Activated CD4-positive, alpha-beta T cell treated with anti-CD3 and anti-CD28 coated beads, Interleukin-2, amount 10 ng/mL, durations not matched to agents 7 days and 5 days (primary cell): Measurements from ENCODE around the gene OR52A5. TPM values are rescaled to one million over a fixed set of nuclear protein-coding genes. Genes with fewer than 3 reads are reported as not detected.

Experiments used
- CTCF ChIA-PET: fragments of 350-600 bp; sonication (Branson Sonifier 250); formaldehyde crosslinking; loops from one replicate; lab custom pipeline; 2021; ENCODE audit warnings: antibody characterized with exemption; lab: Charles Lee
- POLR2A ChIA-PET: fragments of 350-600 bp; sonication (Branson Sonifier 250); formaldehyde crosslinking; loops from one replicate; lab custom pipeline; 2021; ENCODE audit warnings: antibody characterized with exemption; lab: Charles Lee
- DNase-seq: peaks from one replicate; pipeline ENCODE4 v3.0.0-alpha.2; 2020
- H3K27ac Mint-ChIP-seq: one replicate; pipeline ENCODE4 v1.8.0; 2021; ENCODE audit warnings: mild to moderate bottlenecking, moderate library complexity, mixed read lengths
- H3K27me3 Mint-ChIP-seq: one replicate; pipeline ENCODE4 v1.8.0; 2021; ENCODE audit warnings: mixed read lengths
- H3K36me3 Mint-ChIP-seq: one replicate; pipeline ENCODE4 v1.8.0; 2021; ENCODE audit warnings: low read depth, mixed read lengths
- H3K4me1 Mint-ChIP-seq: one replicate; pipeline ENCODE4 v1.8.0; 2021; ENCODE audit warnings: mixed read lengths
- H3K4me3 Mint-ChIP-seq: one replicate; pipeline ENCODE4 v1.8.0; 2021; ENCODE audit warnings: mild to moderate bottlenecking, moderate library complexity, mixed read lengths
- H3K9me3 Mint-ChIP-seq: one replicate; pipeline ENCODE4 v1.8.0; 2021; ENCODE audit warnings: mixed read lengths
- total RNA-seq, 2 experiments: library from RNA; stranded (reverse); gene quantifications; one replicate each; pipeline ENCODE4 v1.2.3, GENCODE V29; 2021

OR52A5 gene
- total RNA-seq, 2 experiments from 2014 or later: not detected

DNA sequence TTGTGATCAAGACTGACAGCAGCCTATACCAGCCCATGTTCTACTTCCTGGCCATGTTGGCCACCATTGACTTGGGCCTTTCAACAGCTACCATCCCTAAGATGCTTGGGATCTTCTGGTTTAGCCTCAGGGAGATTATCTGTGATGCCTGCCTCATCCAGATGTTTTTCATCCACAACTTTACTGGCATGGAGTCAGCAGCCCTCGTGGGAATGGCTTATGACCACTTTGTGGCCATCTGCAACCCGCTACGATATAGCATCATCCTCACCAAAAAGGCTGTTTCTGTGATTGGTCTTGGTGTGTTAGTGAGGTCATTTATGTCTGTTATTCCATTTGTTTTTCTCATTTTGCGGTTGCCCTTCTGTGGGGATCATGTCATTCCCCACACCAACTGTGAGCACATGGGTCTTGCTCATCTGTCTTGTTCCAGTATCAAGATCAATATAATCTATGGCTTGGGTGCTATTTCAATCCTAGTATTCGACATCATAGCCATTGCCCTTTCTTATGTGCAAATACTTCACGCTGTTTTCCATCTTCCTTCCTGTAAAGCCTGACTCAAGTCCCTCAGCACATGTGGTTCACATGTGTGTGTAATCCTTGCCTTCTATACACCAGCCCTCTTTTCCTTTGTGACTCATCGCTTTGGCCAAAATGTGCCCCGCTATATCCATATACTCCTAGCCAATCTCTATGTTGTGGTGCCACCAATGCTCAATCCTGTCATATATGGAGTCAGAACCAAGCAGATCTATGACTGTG is 45.2 kb downstream of the OR52A5 start:
- POLR2A ChIA-PET: no interaction called here
- CTCF ChIA-PET: no interaction called here
- H3K27me3 Mint-ChIP-seq: peaks cover 3% of the 10 kb centered on the region
- no peak overlapping the region for H3K4me3 Mint-ChIP-seq
- H3K4me1 Mint-ChIP-seq: no peaks in the 10 kb centered on the region
- no peaks in the 10 kb centered on the region for H3K9me3 Mint-ChIP-seq
- no peaks in the 10 kb centered on the region for H3K36me3 Mint-ChIP-seq
- H3K27ac Mint-ChIP-seq: no peak overlapping the region
- DNase-seq: no peak

DNA sequence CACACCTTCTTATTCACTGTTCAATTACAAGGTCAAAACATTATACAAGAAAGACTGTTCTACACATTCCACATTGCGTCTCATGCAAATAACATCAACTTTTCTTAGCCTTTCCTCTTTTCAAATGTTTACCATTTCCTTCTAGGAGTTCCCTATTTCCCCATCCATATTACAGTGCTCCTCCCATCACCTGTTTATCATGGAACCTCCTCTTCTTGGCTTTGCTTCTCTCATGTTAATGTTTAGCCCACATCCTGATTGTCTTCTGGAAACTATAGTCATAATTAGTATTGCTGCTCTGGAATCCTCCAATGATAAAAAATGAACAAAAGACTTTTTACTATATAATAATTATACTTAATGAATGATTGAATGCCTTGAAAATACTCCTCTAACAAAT is 47.5 kb downstream of the OR52A5 start:
- no peaks in the 10 kb centered on the region for H3K9me3 Mint-ChIP-seq
- no peak for DNase-seq
- peaks cover 3% of the 10 kb centered on the region for H3K27me3 Mint-ChIP-seq

DNA sequence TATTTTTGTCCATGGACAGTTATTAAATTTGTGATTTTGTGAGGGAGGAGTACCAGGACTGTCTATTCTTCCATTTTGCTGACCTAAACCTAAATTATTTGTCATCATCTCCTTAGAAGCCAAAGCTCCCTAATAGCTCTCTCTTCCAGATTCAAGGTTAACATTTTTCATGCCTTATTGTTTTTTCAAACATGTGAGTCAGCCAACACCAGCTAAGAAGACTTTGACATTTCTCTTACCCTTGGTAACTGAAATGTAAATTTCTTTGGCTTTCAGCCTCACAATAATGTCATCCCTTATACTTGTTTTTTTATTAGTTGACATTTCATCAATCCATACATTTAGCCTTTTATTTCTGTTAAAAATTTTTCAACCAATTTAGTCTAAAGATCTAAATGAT is 49.6 kb downstream of the OR52A5 start:
- Mint-ChIP-seq H3K9me3 (no peaks in the 10 kb centered on the region), H3K4me1 (no peaks in the 10 kb centered on the region), H3K36me3 (no peaks in the 10 kb centered on the region), H3K27me3 (peaks cover 3% of the 10 kb centered on the region), H3K27ac (no peak overlapping the region), H3K4me3 (no peak overlapping the region)
- DNase-seq: no peak
- POLR2A ChIA-PET: no interaction called here
- CTCF ChIA-PET: no interaction called here

More for the DNA sequence above, 47.5 kb downstream of the OR52A5 start:
- no peaks in the 10 kb centered on the region for H3K4me1 Mint-ChIP-seq
- no peak overlapping the region for H3K27ac Mint-ChIP-seq
- H3K4me3 Mint-ChIP-seq: no peak overlapping the region
- ChIA-PET POLR2A (no interaction called here), CTCF (no interaction called here)
- H3K36me3 Mint-ChIP-seq: no peaks in the 10 kb centered on the region

DNA sequence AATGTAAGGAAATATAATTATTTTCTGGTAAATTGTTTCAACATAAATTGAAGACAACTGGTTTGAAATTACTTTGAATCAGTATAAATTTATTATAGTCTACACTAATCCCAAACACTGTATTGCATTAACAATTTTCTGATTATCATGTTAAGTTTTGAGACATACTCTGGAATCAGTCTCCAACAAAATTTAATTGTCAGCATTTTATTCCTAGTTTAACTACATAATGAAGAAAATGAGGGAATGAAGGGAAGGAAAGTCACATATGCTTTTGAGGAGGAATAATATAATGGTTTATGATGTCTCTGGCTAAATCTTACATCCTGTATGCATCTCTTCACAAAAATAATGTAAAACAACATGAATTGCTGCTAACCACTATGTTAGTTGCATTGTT is 54.6 kb downstream of the OR52A5 start:
- CTCF ChIA-PET: no interaction called here
- Mint-ChIP-seq H3K9me3 (no peaks in the 10 kb centered on the region), H3K36me3 (no peaks in the 10 kb centered on the region), H3K27ac (no peak overlapping the region), H3K4me3 (no peak overlapping the region), H3K4me1 (no peaks in the 10 kb centered on the region), H3K27me3 (peaks cover 2% of the 10 kb centered on the region)
- POLR2A ChIA-PET: no interaction called here
- no peak for DNase-seq

DNA sequence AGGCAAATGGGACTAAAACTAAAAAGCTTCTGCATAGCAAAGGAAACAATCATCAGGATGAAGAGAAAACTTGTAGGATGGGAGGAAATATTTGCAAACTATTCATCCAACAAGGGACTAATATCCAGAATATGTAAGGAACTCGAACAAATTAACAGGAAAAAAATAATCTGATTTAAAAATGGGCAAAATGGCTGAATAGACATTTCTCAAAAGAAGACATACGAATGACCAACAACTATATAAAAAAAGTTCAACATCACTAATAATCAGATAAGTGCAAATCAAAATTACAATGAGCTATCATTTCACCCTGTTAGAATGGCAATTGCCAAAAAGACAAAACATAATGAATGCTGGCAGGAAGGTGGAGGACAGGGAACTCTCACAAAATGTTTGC is 56.8 kb downstream of the OR52A5 start:
- peaks cover 2% of the 10 kb centered on the region for H3K27me3 Mint-ChIP-seq
- no peak overlapping the region for H3K4me3 Mint-ChIP-seq
- no peaks in the 10 kb centered on the region for H3K4me1 Mint-ChIP-seq
- H3K9me3 Mint-ChIP-seq: no peaks in the 10 kb centered on the region
- no peak for DNase-seq
- ChIA-PET POLR2A (no interaction called here), CTCF (no interaction called here)
- no peak overlapping the region for H3K27ac Mint-ChIP-seq
- no peaks in the 10 kb centered on the region for H3K36me3 Mint-ChIP-seq

Other genes starting within 250 kb of the OR52A5 start
- gene OR51A7, start 234.6 kb downstream of the OR52A5 start, total RNA-seq: not detected
- not detected for gene OR51G2, start 219.0 kb downstream of the OR52A5 start, total RNA-seq
- not detected for gene OR51G1, start 214.0 kb downstream of the OR52A5 start, total RNA-seq
- not detected for gene OR51A4, start 190.8 kb downstream of the OR52A5 start, total RNA-seq
- not detected for gene OR51A2, start 182.6 kb downstream of the OR52A5 start, total RNA-seq
- not detected for gene OR51L1, start 143.5 kb downstream of the OR52A5 start, total RNA-seq
- not detected for gene OR52J3, start 91.8 kb downstream of the OR52A5 start, total RNA-seq
- not detected for gene OR52E2, start 78.7 kb downstream of the OR52A5 start, total RNA-seq
- gene OR52E1, start 68.8 kb downstream of the OR52A5 start, total RNA-seq: not detected
- not detected for gene OR52A1, start 16.4 kb upstream of the OR52A5 start, total RNA-seq
- gene OR51V1, start 62.3 kb upstream of the OR52A5 start, total RNA-seq: not detected
- gene HBB, start 88.7 kb upstream of the OR52A5 start, total RNA-seq: not detected
- gene HBD, start 96.1 kb upstream of the OR52A5 start, total RNA-seq: not detected
- gene HBG1, start 111.5 kb upstream of the OR52A5 start, total RNA-seq: not detected
- not detected for gene HBG2, start 116.4 kb upstream of the OR52A5 start, total RNA-seq
- gene HBE1, start 131.6 kb upstream of the OR52A5 start, total RNA-seq: not detected
- not detected for gene OR51B4, start 163.6 kb upstream of the OR52A5 start, total RNA-seq
- gene OR51B2, start 185.9 kb upstream of the OR52A5 start, total RNA-seq: not detected
- gene OR51B5, start 205.2 kb upstream of the OR52A5 start, total RNA-seq: not detected
- gene OR51B6, start 213.2 kb upstream of the OR52A5 start, total RNA-seq: not detected
- gene OR51M1, start 245.5 kb upstream of the OR52A5 start, total RNA-seq: not detected